Measurements from ENCODE around the gene DNMT3A.

DNA sequence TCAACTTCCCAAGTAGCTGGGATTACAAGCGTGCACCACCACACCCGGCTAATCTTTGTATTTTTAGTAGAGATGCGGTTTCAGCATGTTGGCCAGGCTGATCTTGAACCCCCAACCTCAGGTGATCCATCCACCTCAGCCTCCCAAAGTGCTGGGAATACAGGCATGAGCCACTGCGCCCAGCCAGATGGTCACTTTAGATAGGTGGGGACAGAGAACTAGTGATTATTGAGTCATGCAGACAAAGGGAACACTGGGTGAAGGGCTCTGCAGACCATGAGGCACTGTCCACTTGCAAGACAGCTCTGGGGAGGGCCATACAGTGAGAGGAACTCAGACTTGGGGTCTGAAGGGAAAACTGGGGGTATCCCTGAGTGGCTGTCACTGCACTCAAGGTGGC, 114.9 kb downstream of the DNMT3A start:
- TF ChIP-seq NFRKB (IDR thresholded peaks at IDR 0.05) (no peak), LEF1 (IDR thresholded peaks at IDR 0.05; ENCODE audit: borderline replicate concordance) (no peak), ARNT (IDR thresholded peaks at IDR 0.05) (no peak), FOXA1 (IDR thresholded peaks at IDR 0.05) (no peak), SUZ12 (IDR thresholded peaks at IDR 0.05) (no peak), FOXM1 (IDR thresholded peaks at IDR 0.05; ENCODE audit: borderline replicate concordance) (no peak)

Measured in HEK293T (cell line).